HG03571 (cell line): Measurements from ENCODE around the gene C10orf53.

ENCODE experiments used
- ATAC-seq: cut with Tn5 transposase; IDR thresholded peaks from one replicate; pipeline ENCODE4 v1.9.1; 2021; ENCODE audit not compliant: unreplicated experiment

C10orf53 gene

DNA sequence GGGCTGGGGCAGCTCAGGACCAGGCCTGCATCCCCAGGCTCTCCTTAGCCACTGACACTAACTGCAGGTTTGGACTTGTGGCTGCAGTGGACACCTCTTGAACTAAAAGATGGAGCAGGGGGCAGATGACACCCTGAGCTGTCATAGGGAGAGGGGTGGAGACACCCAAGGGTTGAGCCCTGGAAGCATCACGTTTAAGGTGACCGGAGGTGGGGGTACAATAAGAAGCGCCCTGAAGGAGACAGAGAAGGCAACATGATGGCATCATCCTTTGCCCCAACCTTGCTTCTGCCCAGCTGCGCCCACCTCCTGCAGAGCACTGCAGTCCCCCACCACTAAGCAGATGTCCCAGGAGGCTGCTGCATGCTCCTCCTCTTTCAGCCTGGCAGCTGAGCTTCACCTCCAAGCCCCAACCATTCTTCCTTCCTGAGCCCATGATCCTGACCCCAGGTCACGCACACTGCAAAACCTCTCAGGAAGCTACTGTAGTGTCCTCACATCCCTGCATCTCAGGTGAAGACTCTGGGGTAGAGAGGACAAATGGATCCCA is 57.2 kb downstream of the C10orf53 start:
- no peak for ATAC-seq

GRCh38 chr10:49737474-49738201 is 58.2 kb downstream of the C10orf53 start:
- no peak for ATAC-seq

- no peak for ATAC-seq
These were observed 59.3 kb downstream of the C10orf53 start for GRCh38 chr10:49738616-49739360.

- no peak for ATAC-seq
These were observed 60.0 kb downstream of the C10orf53 start for GRCh38 chr10:49739426-49739825.

GRCh38 chr10:49740346-49741107 is 61.1 kb downstream of the C10orf53 start:
- no peak for ATAC-seq

DNA sequence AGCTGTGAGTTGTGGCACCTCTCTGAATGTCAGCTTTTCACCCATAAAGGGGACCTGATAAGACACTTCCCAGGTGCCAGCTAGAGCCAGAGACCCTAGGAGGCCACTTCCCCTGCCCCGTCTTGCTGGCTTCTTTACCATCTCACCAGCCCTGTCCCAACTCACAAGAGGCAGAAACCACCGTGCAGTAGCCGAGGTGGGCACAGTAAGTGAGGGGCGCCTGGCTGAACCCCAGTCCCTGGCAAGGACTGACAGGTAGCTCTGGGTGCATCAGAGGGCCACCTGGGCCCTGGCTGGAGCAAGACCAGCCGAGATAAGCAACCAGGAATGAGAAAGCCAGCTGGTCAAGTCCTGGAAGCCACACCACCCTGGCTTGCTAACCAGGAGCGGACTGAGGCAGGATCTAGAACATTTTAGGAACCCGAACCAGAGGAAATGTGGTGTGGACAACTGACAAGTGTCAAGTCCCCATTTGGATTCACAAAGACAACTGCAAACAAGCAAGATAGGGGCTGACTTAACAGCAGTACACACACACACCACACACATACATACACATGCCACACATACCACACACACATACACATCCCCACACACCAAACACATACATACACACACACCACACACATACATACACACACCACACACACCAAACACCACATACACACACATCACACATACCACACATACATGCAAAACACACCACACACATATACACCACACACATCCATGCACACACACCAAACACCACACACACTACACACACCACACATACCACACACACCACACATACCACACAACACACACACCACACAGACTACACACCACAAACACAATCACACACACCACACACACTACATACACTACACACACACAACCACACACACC is 61.9 kb downstream of the C10orf53 start:
- ATAC-seq: no peak

DNA sequence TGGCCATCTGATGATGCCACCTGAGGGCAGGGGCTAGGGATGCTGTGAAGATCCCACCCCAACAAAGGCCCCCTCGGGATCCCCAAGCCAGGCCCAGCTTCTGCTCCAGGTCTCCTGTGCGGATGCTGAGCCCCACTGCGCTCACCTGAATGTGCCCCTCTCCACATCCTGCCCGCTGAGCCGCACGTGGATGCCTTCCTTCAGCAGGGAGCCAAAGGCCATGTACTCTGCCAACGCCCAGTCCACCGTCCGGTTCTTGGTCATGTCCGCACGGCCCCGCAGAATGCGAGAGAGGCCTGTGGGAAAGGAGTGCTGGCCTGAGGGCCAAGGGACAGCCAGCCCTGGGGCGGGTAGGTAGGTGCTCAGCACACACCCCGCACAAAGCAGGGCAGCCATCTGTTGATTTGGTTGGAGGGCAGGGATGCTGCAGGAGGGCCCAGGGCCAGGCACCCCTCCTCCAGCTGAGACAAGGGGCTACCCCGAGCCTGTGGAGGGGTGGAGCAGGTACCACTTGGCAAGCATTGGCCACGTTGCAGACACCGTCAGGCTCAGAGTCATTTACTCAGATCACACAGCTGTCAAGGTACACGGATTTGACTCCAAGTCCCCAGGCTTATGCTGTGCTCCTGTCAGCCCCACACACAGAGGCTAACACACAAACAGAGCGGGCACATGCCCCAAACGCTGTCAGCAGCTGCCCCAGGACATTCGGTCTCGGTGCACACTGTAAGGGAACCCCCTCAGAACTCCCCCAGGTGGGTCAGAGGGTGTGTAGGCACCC is 63.4 kb downstream of the C10orf53 start:
- no peak for ATAC-seq

DNA sequence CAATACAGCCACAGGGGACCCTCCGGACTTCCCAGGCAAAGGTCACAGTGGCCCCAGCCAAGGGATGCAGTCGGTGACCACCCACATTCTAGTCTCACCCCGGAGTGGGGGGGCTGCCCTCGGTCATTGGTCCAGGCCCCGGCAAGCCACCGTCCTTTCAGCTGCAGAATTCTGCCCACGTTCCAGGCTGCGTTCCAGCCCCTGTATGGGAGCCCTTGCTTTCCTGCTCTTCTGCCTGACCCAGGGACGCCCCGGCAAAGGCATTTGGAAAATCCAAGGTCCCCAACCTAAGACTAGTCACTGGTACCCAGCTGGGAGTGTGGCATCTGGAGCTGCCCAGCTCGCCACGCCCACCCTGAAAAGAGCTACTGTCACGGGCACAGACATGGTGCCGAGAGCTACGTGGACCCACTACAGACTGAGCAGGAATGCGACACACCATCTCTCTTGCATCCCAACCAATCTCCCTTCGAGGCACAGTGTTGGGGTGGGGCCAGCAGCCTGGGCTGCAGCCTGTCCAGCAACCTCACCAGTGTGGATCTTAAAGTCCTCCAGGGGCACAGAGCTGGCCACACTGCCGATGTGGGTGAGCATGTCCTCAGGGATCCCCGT is 64.1 kb downstream of the C10orf53 start:
- ATAC-seq: no peak

DNA sequence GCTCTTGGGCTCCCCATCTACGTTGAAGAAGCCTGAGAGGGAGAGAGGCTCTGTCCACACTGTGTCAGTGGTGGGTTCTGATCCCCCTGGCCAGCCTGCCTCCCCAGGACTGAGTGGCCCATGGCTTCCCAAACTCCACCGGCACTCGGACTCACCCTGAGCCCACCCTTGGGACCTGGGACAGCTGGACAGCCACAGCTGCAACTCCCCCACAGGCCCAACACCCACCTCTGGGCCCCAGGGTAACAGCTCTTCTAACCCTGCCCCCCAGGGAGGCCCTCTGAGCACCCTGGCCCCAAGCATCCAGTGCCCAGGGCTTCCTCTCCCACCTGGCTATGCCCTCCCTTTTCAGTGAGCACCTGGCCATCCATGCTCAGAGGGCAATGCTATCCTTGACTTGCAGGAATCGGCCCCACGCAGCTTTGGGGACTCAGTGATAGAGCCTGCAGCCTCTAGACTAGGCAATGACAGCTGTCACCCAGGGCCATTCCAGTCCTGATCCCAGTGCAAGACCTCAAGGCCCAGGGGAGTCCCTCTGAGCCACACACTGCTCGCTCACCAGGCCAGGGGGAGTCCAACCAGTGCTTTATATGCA is 64.7 kb downstream of the C10orf53 start:
- ATAC-seq: no peak

GRCh38 chr10:49744924-49745605 is 65.6 kb downstream of the C10orf53 start:
- ATAC-seq: no peak

DNA sequence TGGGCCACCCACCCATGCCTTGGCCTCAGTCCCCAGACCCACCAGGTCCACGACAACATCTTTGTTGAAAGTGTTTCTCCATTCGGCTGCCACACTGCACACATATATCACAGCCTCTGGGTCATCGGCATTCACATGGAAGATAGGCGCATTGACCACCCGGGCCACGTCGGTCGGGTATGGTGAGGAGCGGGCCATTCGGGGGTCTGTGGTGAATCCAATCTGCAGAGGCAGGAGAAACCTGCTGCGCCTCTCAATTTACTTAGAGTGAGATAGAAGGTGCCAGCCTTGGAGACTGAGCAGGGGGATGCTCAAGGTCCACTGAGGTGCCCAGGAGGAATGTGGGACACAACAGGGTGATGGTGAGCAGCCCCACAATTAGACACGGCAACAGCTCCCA is 66.3 kb downstream of the C10orf53 start:
- no peak for ATAC-seq

- ATAC-seq: no peak
These were observed 67.3 kb downstream of the C10orf53 start for GRCh38 chr10:49746626-49747302.
